Uterus (tissue), 4 donors: ENCODE results near the gene NFIC. TPM values are rescaled to one million over a fixed set of nuclear protein-coding genes. Genes with fewer than 3 reads are reported as not detected.

Source experiments
- DNase-seq, 2 donors: peaks; one replicate each; pipeline ENCODE4 v3.0.0-alpha.2; 2019 to 2020
- H3K27ac ChIP-seq, 2 donors: fragments of 200-600 bp; sonication (generic); 1 replicate in 1 of 2; 2 replicates in 1 of 2; pipeline ENCODE4 v1.5.1; 2016 to 2018
- H3K27me3 ChIP-seq, 2 donors: fragments of 200-600 bp; sonication (generic); one replicate each; pipeline ENCODE4 v1.5.1; 2018 to 2019; ENCODE audit warnings: control low read depth in 1 of 2
- H3K36me3 ChIP-seq, 2 donors: fragments of 200-600 bp; sonication (generic); one replicate each; pipeline ENCODE4 v1.5.1; 2019; ENCODE audit warnings: control low read depth in 1 of 2
- H3K4me1 ChIP-seq, 2 donors: fragments of 200-600 bp; sonication (generic); one replicate each; pipeline ENCODE4 v1.5.1; 2018 to 2019; ENCODE audit warnings: control low read depth in 1 of 2
- H3K4me3 ChIP-seq, 2 donors: fragments of 200-600 bp; sonication (generic); 1 replicate in 1 of 2; 2 replicates in 1 of 2; pipeline ENCODE4 v1.5.1; 2018 to 2019; ENCODE audit warnings: mild to moderate bottlenecking in 1 of 2
- H3K9me3 ChIP-seq, 2 donors: fragments of 200-600 bp; sonication (generic); one replicate each; pipeline ENCODE4 v1.5.1; 2019; ENCODE audit warnings: control low read depth in 1 of 2
- POLR2A ChIP-seq, 2 donors: fragments of 450-650 bp; IDR thresholded peaks; one replicate each; pipeline ENCODE4 v1.6.1; 2016; ENCODE audit warnings: antibody characterized with exemption in 2 of 2, mild to moderate bottlenecking in 1 of 2, moderate library complexity in 1 of 2
- intact Hi-C: fragments of 100-400 bp; cut with DNase I; formaldehyde crosslinking; loops from one replicate; pipeline ENCODE4 v1.15.1; 2023; ENCODE audit warnings: low total_unique reads
- small RNA-seq: library from RNA; depleted of rRNA; stranded (forward); fragments of <200 nt; gene quantifications from one replicate; pipeline ENCODE3, GENCODE V24; 2016
- total RNA-seq, 4 donors: library from RNA; depleted of rRNA in 3 of 4; stranded (reverse); fragments of >200 nt in 3 of 4; gene quantifications; one replicate each; pipeline versions ENCODE4 v1.1.0 to v1.2.4, GENCODE V29; 2014 to 2023
- TF ChIP-seq, protein P1 (sequence below), 4 experiments: fragments of 200-600 bp in 2 of 4; fragments of 450-650 bp in 2 of 4; sonication (generic) in 2 of 4; IDR thresholded peaks; one replicate each; pipeline ENCODE4 v1.5.1; 2016 to 2019; ENCODE audit warnings: antibody characterized with exemption in 4 of 4, mild to moderate bottlenecking in 2 of 4, moderate library complexity in 1 of 4
- donor health status: DM: yes; HTN: yes; CAD: no.

NFIC gene
- total RNA-seq, 4 donors from 2014 or later = 18.5 to 361 (median 82.9) TPM

DNA sequence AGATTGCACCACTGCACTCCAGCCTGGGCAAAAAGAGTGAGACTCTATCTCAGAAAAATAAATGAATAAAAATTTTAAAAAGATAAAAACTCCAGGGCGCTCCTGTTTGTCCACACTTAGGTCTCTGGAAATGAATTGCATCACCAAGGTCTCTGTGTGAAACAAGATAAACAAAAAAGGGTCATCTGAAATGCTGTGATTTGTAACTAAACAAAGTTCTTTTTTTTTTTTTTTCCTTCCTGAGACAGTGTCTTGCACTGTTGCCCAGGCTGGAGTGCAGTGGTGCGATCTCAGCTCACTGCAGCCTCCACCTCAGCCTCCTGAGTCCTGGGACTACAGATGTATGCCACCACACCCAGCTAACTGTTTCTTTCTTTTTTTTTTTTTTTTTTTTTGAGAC, 151.3 kb downstream of the NFIC start:
- H3K4me3 ChIP-seq = no peak overlapping the region
- H3K4me1 ChIP-seq = no peaks in the 10 kb centered on the region
- no peaks in the 10 kb centered on the region for H3K27me3 ChIP-seq
- no peak overlapping the region for H3K27ac ChIP-seq
- DNase-seq = no peak
- H3K9me3 ChIP-seq = no peaks in the 10 kb centered on the region
- intact Hi-C loops = no loop called here
- no peaks in the 10 kb centered on the region for H3K36me3 ChIP-seq
- TF ChIP-seq, protein P1, sequence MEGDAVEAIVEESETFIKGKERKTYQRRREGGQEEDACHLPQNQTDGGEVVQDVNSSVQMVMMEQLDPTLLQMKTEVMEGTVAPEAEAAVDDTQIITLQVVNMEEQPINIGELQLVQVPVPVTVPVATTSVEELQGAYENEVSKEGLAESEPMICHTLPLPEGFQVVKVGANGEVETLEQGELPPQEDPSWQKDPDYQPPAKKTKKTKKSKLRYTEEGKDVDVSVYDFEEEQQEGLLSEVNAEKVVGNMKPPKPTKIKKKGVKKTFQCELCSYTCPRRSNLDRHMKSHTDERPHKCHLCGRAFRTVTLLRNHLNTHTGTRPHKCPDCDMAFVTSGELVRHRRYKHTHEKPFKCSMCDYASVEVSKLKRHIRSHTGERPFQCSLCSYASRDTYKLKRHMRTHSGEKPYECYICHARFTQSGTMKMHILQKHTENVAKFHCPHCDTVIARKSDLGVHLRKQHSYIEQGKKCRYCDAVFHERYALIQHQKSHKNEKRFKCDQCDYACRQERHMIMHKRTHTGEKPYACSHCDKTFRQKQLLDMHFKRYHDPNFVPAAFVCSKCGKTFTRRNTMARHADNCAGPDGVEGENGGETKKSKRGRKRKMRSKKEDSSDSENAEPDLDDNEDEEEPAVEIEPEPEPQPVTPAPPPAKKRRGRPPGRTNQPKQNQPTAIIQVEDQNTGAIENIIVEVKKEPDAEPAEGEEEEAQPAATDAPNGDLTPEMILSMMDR (IDR thresholded peaks at IDR 0.05) = no peak
- TF ChIP-seq POLR2A (IDR thresholded peaks at IDR 0.05) = no peak

DNA sequence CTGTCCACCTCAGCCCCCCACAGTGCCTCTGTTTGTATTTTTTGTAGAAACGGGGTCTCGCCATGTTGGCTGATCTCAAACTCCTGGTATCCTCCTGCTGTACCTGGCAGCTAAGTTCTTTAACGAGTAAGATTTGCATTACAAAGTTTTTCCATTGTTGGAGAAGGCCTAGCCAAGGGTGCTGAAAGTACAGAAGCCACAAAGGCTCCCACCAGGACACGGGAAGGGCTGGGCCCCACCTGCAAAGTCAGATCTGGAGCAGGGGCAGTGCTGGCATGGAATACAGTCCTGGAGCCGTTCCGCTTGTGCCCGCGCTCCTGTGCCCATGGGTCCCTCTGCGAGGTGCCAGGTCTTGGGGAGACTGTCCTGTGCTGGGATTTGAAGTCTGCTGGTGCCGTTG, 151.9 kb downstream of the NFIC start:
- Histone ChIP-seq H3K9me3 (no peaks in the 10 kb centered on the region), H3K27me3 (no peaks in the 10 kb centered on the region), H3K4me1 (no peaks in the 10 kb centered on the region), H3K27ac (no peak overlapping the region), H3K4me3 (no peak overlapping the region), H3K36me3 (no peaks in the 10 kb centered on the region)
- intact Hi-C loops = no loop called here
- no peak for TF ChIP-seq POLR2A (IDR thresholded peaks at IDR 0.05)
- TF ChIP-seq, protein P1 (IDR thresholded peaks at IDR 0.05) = no peak
- DNase-seq = no peak

DNA sequence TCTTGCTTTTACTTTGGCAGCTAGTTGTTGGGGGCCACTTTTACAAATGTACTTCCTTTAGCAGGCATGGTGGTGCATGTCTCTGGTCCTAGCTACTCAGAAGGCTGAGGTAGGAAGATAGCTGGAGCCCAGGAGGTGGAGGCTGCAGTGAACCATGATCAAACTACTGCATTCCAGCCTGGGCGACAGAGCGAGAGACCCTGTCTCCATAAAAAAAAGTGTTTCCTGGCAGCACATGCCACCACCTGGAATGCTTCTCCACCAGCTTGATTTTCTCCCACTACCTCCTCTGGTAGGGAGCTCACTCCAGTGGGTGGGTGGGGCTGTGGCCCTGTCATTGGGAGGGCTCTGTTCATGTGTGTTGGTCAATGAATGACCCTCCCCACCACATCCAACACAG, 152.3 kb downstream of the NFIC start:
- Histone ChIP-seq H3K4me3 (no peak overlapping the region), H3K4me1 (no peaks in the 10 kb centered on the region), H3K9me3 (no peaks in the 10 kb centered on the region), H3K27ac (no peak overlapping the region), H3K27me3 (no peaks in the 10 kb centered on the region), H3K36me3 (no peaks in the 10 kb centered on the region)
- intact Hi-C loops = no loop called here
- TF ChIP-seq, protein P1 (IDR thresholded peaks at IDR 0.05) = no peak
- TF ChIP-seq POLR2A (IDR thresholded peaks at IDR 0.05) = no peak
- DNase-seq = no peak

Small RNA genes lying within 50 kb of the gene (small RNA-seq; reads per million reads assigned to genes)
- gene AC005514.1 = not detected

Other genes starting within 250 kb of the NFIC start
- gene GNA15, start 230.6 kb upstream of the NFIC start, total RNA-seq = 1 to 10 TPM; 1.2 to 7.2 (median 2.9) TPM
- 1 to 10 TPM in 2 of 4 donors, not detected in 2; 1.3 to 2.0 TPM for gene S1PR4, start 187.8 kb upstream of the NFIC start, total RNA-seq
- 10 to 100 TPM; 19.2 to 37.3 (median 28.2) TPM for gene NCLN, start 180.7 kb upstream of the NFIC start, total RNA-seq
- gene CELF5, start 141.9 kb upstream of the NFIC start, total RNA-seq = under 1 TPM in 2 of 4 donors, not detected in 2; 0.28 to 0.73 TPM
- under 1 TPM in 1 of 4 donors, not detected in 3; 0.97 TPM for gene SMIM24, start 113.9 kb downstream of the NFIC start, total RNA-seq
- gene SMIM44, start 116.9 kb downstream of the NFIC start, total RNA-seq = not detected
- 10 to 100 TPM in 1 of 4 donors, 1 to 10 TPM in 3; 1.2 to 10.4 (median 4.7) TPM for gene DOHH, start 134.1 kb downstream of the NFIC start, total RNA-seq
- gene FZR1, start 139.7 kb downstream of the NFIC start, total RNA-seq = 10 to 100 TPM in 3 of 4 donors, 1 to 10 TPM in 1; 3.8 to 70.8 (median 33.0) TPM
- 1 to 10 TPM in 1 of 4 donors, not detected in 3; 5.5 TPM for gene TEKTIP1, start 172.6 kb downstream of the NFIC start, total RNA-seq
- 10 to 100 TPM in 3 of 4 donors, under 1 TPM in 1; 0.59 to 44.9 (median 38.9) TPM for gene MFSD12, start 191.0 kb downstream of the NFIC start, total RNA-seq
- 100 to 1,000 TPM in 1 of 4 donors, 10 to 100 TPM in 3; 52.9 to 232 (median 63.6) TPM for gene HMG20B, start 206.4 kb downstream of the NFIC start, total RNA-seq
- 1 to 10 TPM in 1 of 4 donors, under 1 TPM in 1, not detected in 2; 0.07 to 4.0 TPM for gene GIPC3, start 218.9 kb downstream of the NFIC start, total RNA-seq
- gene TBXA2R, start 240.3 kb downstream of the NFIC start, total RNA-seq = 1 to 10 TPM in 2 of 4 donors, not detected in 2; 2.6 to 7.3 TPM